HG02610 (cell line): ENCODE measurements around the gene CXXC5.
"Not testable (repeated sequence)": the region's sequence is repeated elsewhere in the genome, so short reads cannot be mapped to it uniquely, and the experiment has no call there.

Experiments used
- ATAC-seq: cut with Tn5 transposase; IDR thresholded peaks from one replicate; pipeline ENCODE4 v1.9.1; 2021; ENCODE audit warnings: mild to moderate bottlenecking, moderate library complexity; ENCODE audit not compliant: unreplicated experiment

Gene CXXC5

GRCh38 chr5:139648205-139649081 lies at the start of gene CXXC5:
CXXC5 (plus strand) TSS chr5:139648349; CDS start chr5:139680524, 32,175 bp downstream.
- ATAC-seq, result peak; percentile 23

- ATAC-seq, result not testable (repeated sequence)
These were observed 49.6 kb upstream of the CXXC5 start for GRCh38 chr5:139598601-139598965.

GRCh38 chr5:139600336-139600949 lies 47.7 kb upstream of the CXXC5 start:
- no peak for ATAC-seq

GRCh38 chr5:139601429-139601828 lies 46.7 kb upstream of the CXXC5 start:
- ATAC-seq, result no peak

- ATAC-seq, result not testable (repeated sequence)
These were observed 46.2 kb upstream of the CXXC5 start for GRCh38 chr5:139601948-139602347.

- ATAC-seq, result no peak
These were observed 42.3 kb upstream of the CXXC5 start for GRCh38 chr5:139605887-139606286.

GRCh38 chr5:139611703-139612584 lies 36.2 kb upstream of the CXXC5 start:
- no peak for ATAC-seq

- no peak for ATAC-seq
These were observed 28.3 kb upstream of the CXXC5 start for GRCh38 chr5:139619861-139620260.

GRCh38 chr5:139625398-139625797 lies 22.8 kb upstream of the CXXC5 start:
- ATAC-seq, result not testable (repeated sequence)

- no peak for ATAC-seq
These were observed 17.3 kb upstream of the CXXC5 start for GRCh38 chr5:139630855-139631254.

GRCh38 chr5:139631520-139632165 lies 16.5 kb upstream of the CXXC5 start:
- ATAC-seq, result no peak

- no peak for ATAC-seq
These were observed 14.7 kb upstream of the CXXC5 start for GRCh38 chr5:139633295-139634027.

GRCh38 chr5:139634028-139634325 lies 14.2 kb upstream of the CXXC5 start:
- ATAC-seq, result no peak

- ATAC-seq, result no peak
These were observed 13.6 kb upstream of the CXXC5 start for GRCh38 chr5:139634541-139634940.

GRCh38 chr5:139635191-139635590 lies 13.0 kb upstream of the CXXC5 start:
- no peak for ATAC-seq

GRCh38 chr5:139635606-139636206 lies 12.4 kb upstream of the CXXC5 start:
- ATAC-seq, result no peak

- peak; percentile 82 for ATAC-seq
These were observed 11.8 kb upstream of the CXXC5 start for GRCh38 chr5:139636207-139636792.

- ATAC-seq, result peak; percentile 27
These were observed 11.2 kb upstream of the CXXC5 start for GRCh38 chr5:139636975-139637408.

GRCh38 chr5:139637438-139638089 lies 10.6 kb upstream of the CXXC5 start:
- peak; percentile 34 for ATAC-seq
